HG02884 (cell line): ENCODE results near the gene MAP2.

Experiments used
- ATAC-seq: cut with Tn5 transposase; IDR thresholded peaks from one replicate; pipeline ENCODE4 v1.9.1; 2021; ENCODE audit warnings: mild to moderate bottlenecking, moderate library complexity; ENCODE audit not compliant: unreplicated experiment

MAP2 gene

GRCh38 chr2:209423562-209424198 is at the start of gene MAP2:
Gene MAP2, plus strand, starts transcription at chr2:209424047. Its CDS starts 229,124 bp downstream, at chr2:209653171.
- ATAC-seq = peak; percentile 95

DNA sequence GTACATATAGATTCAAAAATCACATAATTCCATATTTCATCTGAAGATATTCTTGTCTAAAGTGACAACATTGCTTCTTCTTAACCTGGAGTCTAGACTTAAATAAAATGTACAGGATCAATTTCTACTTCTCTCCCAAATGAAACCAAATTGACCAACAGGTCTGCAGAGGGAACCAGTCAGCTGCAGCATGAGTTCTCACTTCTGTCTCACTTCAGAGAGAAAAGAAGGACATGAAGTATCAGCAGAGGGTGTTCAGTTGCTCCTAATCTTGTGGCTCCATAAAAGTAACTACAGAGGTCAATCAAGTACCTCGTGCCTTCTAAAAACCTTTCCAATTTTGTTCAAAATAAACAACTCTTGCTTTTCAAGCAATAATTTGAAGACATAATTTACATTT is 47.2 kb upstream of the MAP2 start:
- no peak for ATAC-seq

DNA sequence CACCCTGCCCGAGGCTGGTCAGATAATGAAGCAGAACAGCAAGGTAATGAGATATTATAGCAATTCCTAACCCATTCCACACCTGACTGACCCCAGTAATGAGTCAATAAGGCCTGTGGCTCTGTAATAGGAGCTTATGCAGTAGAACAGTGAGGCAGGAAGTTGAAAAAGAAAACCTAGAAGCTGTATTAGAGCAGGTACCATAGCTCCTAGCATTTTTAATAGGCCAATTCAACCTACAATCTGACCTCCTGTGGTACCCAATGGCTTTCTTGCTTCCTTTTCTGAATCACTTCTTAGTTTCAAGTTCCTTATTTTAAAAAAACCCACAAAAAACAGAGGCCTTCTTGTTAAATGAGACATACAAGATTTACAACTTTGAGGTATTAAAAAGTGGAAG is 43.6 kb upstream of the MAP2 start:
- peak; percentile 100 for ATAC-seq

- no peak for ATAC-seq
Observed at GRCh38 chr2:209381091-209381490, 42.8 kb upstream of the MAP2 start.

GRCh38 chr2:209382775-209383174 is 41.1 kb upstream of the MAP2 start:
- ATAC-seq = no peak

- ATAC-seq = no peak
Observed at GRCh38 chr2:209383212-209383611, 40.6 kb upstream of the MAP2 start.

GRCh38 chr2:209387389-209387788 is 36.5 kb upstream of the MAP2 start:
- no peak for ATAC-seq

DNA sequence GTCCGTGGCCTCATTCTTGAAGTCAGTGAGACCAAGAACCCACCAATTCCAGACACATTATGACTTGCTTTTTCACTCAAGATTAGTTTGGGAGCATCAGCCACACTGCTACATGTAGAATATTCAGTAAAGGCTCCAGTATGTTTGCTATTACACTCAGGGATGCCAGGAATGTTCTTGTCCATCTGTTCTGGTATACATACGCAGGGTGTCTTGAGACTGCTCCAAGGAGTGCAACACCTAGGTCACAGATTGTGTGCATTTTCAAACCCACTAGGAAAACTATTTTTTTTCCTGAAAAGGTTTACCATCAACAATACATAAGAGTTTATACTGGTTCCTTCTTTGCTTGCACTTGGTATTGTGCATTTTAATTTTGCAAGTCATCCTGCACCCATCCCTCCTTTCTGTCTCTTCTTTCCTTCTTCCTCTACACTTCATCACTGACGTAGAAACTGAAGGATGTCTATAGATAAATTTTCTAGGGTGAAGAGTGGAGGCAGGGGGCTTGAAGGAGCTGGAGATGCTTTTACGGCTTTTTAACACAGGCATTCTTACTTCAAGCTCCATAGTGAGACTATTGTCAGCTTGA is 35.3 kb upstream of the MAP2 start:
- no peak for ATAC-seq

DNA sequence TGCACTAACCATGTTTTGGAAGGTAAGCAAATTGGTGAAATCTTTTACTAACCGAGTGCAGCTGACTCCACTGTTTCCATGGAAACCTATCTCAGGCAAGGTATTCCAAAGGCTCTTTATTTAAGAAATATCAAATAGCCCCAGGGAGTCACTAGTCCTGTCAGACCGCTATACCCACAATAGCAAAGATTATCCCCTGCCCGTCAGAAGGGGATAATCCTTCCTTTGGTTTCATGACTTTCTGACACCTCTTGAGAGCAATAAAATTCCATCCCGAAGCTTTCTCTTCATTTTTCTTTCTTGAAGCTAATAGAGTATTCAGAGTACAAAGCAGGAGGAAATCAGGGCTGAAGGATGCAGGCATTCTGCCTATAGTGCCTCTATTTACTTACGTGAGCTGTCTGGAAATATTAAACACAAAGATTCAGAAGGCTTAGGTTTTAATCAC is 34.7 kb upstream of the MAP2 start:
- no peak for ATAC-seq

- ATAC-seq = no peak
Observed at GRCh38 chr2:209390839-209391238, 33.0 kb upstream of the MAP2 start.

GRCh38 chr2:209391776-209392401 is 32.0 kb upstream of the MAP2 start:
- no peak for ATAC-seq

GRCh38 chr2:209395229-209395628 is 28.6 kb upstream of the MAP2 start:
- no peak for ATAC-seq

DNA sequence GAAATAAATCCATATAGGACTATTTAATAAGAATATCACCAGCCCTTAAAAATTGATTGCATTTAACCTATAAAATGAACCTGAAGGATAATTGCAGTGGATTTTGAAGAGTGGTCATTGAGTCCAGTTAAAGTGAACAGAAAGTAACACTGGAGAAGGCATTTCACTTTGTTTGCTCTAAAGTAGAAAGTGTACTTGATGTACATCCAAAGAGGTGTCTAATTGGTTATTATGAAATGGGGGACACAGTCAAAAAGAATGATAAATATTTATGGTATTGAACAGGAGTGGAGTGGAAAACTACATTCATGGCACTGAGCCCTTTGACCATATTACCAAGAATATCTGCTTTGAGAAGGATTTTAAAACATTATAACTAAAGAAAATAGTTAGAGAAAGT is 28.2 kb upstream of the MAP2 start:
- ATAC-seq = no peak

- ATAC-seq = no peak
Observed at GRCh38 chr2:209398463-209398862, 25.4 kb upstream of the MAP2 start.

DNA sequence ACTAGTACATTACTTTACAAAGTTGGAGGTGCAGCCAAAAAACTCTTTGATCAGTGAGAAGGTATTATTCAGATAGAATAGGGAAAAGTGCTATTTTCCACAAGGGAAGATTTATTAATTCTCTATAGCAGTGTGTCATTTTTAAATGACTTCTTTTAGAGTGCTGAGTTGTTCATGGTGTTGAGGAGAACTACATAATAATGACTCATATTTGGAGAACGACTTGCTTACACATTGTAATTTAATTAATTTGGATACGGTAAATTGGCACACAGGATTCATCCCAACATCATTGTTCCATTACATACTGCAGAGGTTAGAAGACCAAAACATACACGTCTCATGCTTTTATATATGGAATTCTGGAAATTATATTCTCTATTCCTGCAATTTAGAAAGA is 22.1 kb upstream of the MAP2 start:
- no peak for ATAC-seq

- no peak for ATAC-seq
Observed at GRCh38 chr2:209411296-209411695, 12.6 kb upstream of the MAP2 start.

- ATAC-seq = no peak
Observed at GRCh38 chr2:209411718-209412117, 12.1 kb upstream of the MAP2 start.

DNA sequence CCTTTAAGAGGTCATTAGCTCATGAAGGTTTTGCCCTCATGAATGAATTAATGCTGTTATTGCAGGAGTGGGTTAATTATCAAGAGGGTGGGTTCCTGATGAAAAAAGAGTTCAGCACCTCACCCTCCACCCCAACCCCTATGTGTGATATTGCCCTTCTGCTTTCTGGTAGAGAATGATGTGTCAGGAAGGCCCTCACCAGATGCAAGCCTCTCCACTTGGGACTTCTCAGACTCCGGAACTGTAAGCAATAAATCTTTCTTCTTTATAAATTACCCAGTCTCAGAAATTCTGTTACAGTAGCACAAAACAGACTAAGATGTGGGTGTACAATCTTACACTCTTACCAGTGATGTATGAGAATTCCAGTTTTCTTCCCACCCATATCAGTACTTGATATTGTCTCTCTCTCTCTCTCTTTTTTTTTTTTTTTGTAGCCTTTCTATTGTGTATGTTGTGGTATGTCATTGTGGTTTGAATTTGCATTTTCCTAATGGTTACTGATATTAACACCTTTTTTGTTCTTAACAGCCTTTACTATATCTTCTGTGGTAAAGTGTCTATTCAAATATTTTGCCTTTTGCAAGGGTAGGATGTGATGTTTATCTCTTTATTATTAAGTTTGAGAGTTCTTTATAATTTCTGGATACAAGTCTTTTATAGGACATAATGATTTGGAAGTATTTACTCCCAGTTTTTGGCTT is 10.4 kb upstream of the MAP2 start:
- no peak for ATAC-seq

- ATAC-seq = no peak
Observed at GRCh38 chr2:209416913-209417312, 6.9 kb upstream of the MAP2 start.

GRCh38 chr2:209422191-209422754 is 1.6 kb upstream of the MAP2 start:
- ATAC-seq = no peak

- peak; percentile 20 for ATAC-seq
Observed at GRCh38 chr2:209424199-209424701, 403 bp downstream of the MAP2 start.
